Middle frontal gyrus (tissue), 1 donor: Measurements from ENCODE around the gene MAP3K19.
A peak's percentile ranks its signal among the peaks of the same experiment; 100 is the strongest.

Source experiments
- DNase-seq: peaks from one replicate; pipeline ENCODE4 v3.0.0-alpha.2; 2015; ENCODE audit warnings: low spot score; ENCODE audit errors: extremely low spot score

The MAP3K19 gene

GRCh38 chr2:134934150-134934549 is 113.1 kb downstream of the MAP3K19 start:
- DNase-seq = no peak

DNA sequence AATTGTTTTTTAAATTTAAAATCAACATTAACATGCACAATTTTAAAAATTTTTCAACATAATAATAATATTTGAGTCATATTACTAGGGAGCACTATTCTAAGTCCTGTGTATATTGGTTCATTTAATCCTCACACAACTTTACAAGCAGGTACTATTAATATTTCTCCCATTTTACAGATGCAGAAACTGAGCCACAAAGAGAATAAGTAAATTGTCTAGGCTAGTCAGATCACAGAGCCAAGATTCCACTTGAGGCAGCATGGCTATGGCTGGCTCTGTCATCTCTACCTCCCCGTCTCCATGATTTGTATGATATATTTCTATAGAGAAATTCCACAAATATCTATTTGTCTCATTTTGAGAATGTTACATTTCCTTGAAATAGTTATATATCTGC is 113.5 kb downstream of the MAP3K19 start:
- no peak for DNase-seq

GRCh38 chr2:134932864-134933526 is 114.3 kb downstream of the MAP3K19 start:
- DNase-seq = no peak

DNA sequence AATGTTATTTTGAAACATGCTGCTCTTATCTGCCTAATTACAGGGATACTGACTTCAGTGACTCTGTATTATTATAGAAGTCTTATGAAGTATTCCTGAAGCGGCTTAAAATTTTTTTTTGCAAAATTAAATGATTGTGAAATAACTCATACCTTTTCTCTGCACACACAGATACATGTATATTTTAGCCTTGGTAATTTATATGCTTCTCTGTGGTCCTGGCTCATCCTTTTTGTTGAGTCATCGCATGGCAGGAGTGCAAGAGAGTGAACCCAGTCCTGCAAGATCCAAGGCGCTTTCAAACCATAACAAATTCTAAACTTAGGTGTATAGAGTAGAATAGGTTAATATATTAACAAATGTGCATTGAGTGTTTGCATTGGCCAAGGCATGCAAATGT is 120.1 kb downstream of the MAP3K19 start:
- no peak for DNase-seq

- DNase-seq = no peak
Observed at GRCh38 chr2:134926231-134926931, 120.9 kb downstream of the MAP3K19 start.

- DNase-seq = no peak
Observed at GRCh38 chr2:134924912-134925311, 122.3 kb downstream of the MAP3K19 start.

GRCh38 chr2:134919341-134920210 is 127.7 kb downstream of the MAP3K19 start:
- DNase-seq = no peak

DNA sequence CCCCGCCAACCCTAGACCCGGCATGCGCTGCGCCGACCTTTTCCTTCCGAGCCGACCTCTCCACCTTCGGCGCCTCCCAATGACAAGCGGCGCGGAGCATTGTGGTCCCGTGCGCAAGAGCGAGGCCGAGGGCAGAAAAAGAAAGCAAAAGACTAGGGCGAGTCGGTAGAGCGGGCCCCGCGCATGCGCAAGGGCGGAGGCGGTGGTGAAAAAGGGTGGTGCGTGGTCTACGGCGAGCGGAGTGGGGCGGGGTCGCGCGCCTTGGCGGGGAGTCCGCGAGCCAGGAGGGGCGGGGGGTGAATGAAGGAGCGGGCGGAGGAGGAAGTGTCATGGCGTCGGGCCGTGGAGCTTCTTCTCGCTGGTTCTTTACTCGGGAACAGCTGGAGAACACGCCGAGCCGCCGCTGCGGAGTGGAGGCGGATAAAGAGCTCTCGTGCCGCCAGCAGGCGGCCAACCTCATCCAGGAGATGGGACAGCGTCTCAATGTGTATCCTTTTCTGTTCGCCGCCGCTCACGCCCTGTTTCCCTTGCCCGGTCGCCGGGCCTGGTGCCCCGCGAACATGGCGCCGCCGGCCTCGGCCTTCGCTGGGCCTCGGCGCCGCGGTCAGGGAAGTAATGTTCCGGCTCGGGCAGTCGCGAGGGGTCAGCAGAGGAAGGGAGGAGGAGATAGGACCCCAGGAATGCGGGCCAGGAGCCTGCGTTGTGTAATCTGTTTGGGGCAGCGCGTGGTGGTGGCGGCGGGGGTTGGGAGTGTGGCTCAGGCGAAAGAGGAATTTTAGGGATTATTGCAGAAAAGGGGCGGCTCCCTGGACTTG is 128.5 kb downstream of the MAP3K19 start, which contains the start of gene CCNT2:
TSS of gene CCNT2 (plus strand) at position 297 of the 815 bp plus-strand sequence. CDS start at position 330, 33 bp downstream.
- peak; percentile 96 for DNase-seq

GRCh38 chr2:134917888-134918525 is 129.2 kb downstream of the MAP3K19 start:
- DNase-seq = peak; percentile 70

DNA sequence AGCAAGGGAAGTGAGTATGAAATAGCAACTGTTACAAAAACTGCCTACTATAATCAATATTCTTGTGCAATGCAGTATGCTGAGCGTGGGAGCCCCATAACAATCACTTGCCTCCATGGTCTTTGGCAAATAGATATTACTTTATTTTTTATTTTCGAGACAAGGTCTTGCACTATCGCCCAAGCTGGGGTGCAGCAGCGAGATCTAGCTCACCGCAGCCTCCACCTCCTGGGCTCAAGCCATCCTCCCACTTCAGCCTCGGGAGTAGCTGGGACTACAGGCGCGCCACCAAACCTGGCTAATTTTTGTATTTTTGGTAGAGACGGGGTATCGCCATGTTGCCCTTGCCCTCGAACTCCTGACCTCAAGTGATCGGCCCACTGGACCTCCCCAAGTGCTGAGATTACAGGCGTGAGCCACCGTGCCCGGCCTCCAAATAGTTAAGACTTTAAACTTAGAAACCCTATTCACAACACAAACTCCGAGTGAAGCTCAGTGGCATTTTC is 129.8 kb downstream of the MAP3K19 start:
- DNase-seq = no peak
